Erythroblast (primary cell): ENCODE measurements around the gene ELP2.

Source experiments
- GATA1 ChIP-seq: IDR thresholded peaks from 2 replicates; pipeline ENCODE4 v1.6.1; 2011; ENCODE audit warnings: low read depth, mild to moderate bottlenecking, control low read depth, low read length, moderate library complexity
- POLR2A ChIP-seq: IDR thresholded peaks from 2 replicates; pipeline ENCODE4 v1.6.1; 2011; ENCODE audit warnings: mild to moderate bottlenecking, low read length

- TF ChIP-seq POLR2A (no peak), GATA1 (no peak)
Measured at GRCh38 chr18:36191286-36191685, 61.6 kb downstream of the ELP2 start.
